Calu3 (cell line): ENCODE results near the gene SLC13A2. TPM values are rescaled to one million over a fixed set of nuclear protein-coding genes. Genes with fewer than 3 reads are reported as not detected.

Experiments
- BruUV-seq: library from RNA; stranded (reverse); fragments of 400-500 nt; replicated peaks from 2 replicates; lab custom pipeline; 2021; lab: Mats Ljungman, UMichigan
- CTCF ChIA-PET: fragments of 300-600 bp; sonication (Branson Sonifier 250); formaldehyde crosslinking; loops from one replicate; lab custom pipeline; 2022; ENCODE audit warnings: antibody characterized with exemption; lab: Charles Lee
- DNase-seq: peaks from one replicate; pipeline ENCODE4 v3.0.0; 2022
- H3K27ac Mint-ChIP-seq: one replicate; pipeline ENCODE4 v1.8.0; 2022; ENCODE audit warnings: mixed read lengths; ENCODE audit not compliant: unreplicated experiment
- H3K27me3 Mint-ChIP-seq: one replicate; pipeline ENCODE4 v1.8.0; 2022; ENCODE audit warnings: mixed read lengths; ENCODE audit not compliant: unreplicated experiment
- H3K36me3 Mint-ChIP-seq: one replicate; pipeline ENCODE4 v1.8.0; 2022; ENCODE audit warnings: mild to moderate bottlenecking, moderate library complexity, mixed read lengths; ENCODE audit not compliant: insufficient read depth, unreplicated experiment
- H3K4me1 Mint-ChIP-seq: one replicate; pipeline ENCODE4 v1.8.0; 2022; ENCODE audit warnings: mild to moderate bottlenecking, low read depth, mixed read lengths; ENCODE audit not compliant: unreplicated experiment
- H3K4me3 Mint-ChIP-seq: one replicate; pipeline ENCODE4 v1.8.0; 2022; ENCODE audit warnings: mild to moderate bottlenecking, low read depth, moderate library complexity, mixed read lengths; ENCODE audit not compliant: unreplicated experiment
- H3K9me3 Mint-ChIP-seq: one replicate; pipeline ENCODE4 v1.8.0; 2022; ENCODE audit warnings: low read depth, mixed read lengths; ENCODE audit not compliant: unreplicated experiment
- CTCF ChIP-seq: fragments of 200-600 bp; IDR thresholded peaks from one replicate; pipeline ENCODE4 v1.8.0; 2022; ENCODE audit warnings: antibody characterized with exemption; ENCODE audit not compliant: unreplicated experiment
- intact Hi-C: fragments of 100-400 bp; cut with micrococcal nuclease; formaldehyde crosslinking; loops from one replicate; pipeline ENCODE4 v1.10.0; 2022; ENCODE audit not compliant: unreplicated experiment
- total RNA-seq: library from RNA; stranded (reverse); gene quantifications from 2 replicates; pipeline ENCODE4 v1.2.3, GENCODE V29; 2022

SLC13A2 gene
- total RNA-seq, 1 experiment from 2014 or later = not detected

GRCh38 chr17:28532050-28532960 lies 58.9 kb downstream of the SLC13A2 start:
- no peak overlapping the region for H3K27ac Mint-ChIP-seq
- intact Hi-C loops = no loop called here
- DNase-seq = no peak
- peaks cover 17% of the 10 kb centered on the region for H3K4me1 Mint-ChIP-seq
- H3K9me3 Mint-ChIP-seq = no peaks in the 10 kb centered on the region
- H3K36me3 Mint-ChIP-seq = peaks cover 4% of the 10 kb centered on the region
- CTCF ChIA-PET = interaction anchor here (0.6 to 0.8 kb wide), 2 partner anchors 12 to 14 kb away, joined by 3 read pairs; no protein-coding TSS in a partner anchor
- no peak for TF ChIP-seq CTCF
- BruUV-seq = no TSS peak
- peaks cover 44% of the 10 kb centered on the region for H3K27me3 Mint-ChIP-seq
- H3K4me3 Mint-ChIP-seq = no peak overlapping the region

GRCh38 chr17:28533091-28533807 lies 59.8 kb downstream of the SLC13A2 start:
- no TSS peak for BruUV-seq
- CTCF ChIA-PET = interaction anchor here (0.6 kb wide), 1 partner anchor 162 kb away, joined by 3 read pairs; no protein-coding TSS in a partner anchor
- no peak for DNase-seq
- intact Hi-C loops = no loop called here
- Mint-ChIP-seq H3K27me3 (peaks cover 53% of the 10 kb centered on the region), H3K27ac (no peak overlapping the region), H3K4me3 (no peak overlapping the region), H3K36me3 (no peaks in the 10 kb centered on the region), H3K4me1 (peaks cover 10% of the 10 kb centered on the region), H3K9me3 (no peaks in the 10 kb centered on the region)
- no peak for TF ChIP-seq CTCF

GRCh38 chr17:28534740-28535375 lies 61.4 kb downstream of the SLC13A2 start:
- Mint-ChIP-seq H3K27me3 (peaks cover 57% of the 10 kb centered on the region), H3K4me1 (peaks cover 9% of the 10 kb centered on the region), H3K36me3 (no peaks in the 10 kb centered on the region), H3K4me3 (no peak overlapping the region), H3K27ac (no peak overlapping the region), H3K9me3 (no peaks in the 10 kb centered on the region)
- CTCF ChIA-PET = interaction anchor here (0.6 to 1.2 kb wide), 5 partner anchors 20 to 283 kb away, joined by 3 to 5 read pairs (median 3); no protein-coding TSS in a partner anchor
- no peak for TF ChIP-seq CTCF
- BruUV-seq = no TSS peak
- no peak for DNase-seq
- intact Hi-C loops = no loop called here
